Ovary (tissue), 3 donors: ENCODE results near the gene CXCR5.

ENCODE experiments used
- POLR2A ChIP-seq: fragments of 450-650 bp; IDR thresholded peaks from one replicate; pipeline ENCODE4 v1.6.1; 2017; ENCODE audit warnings: antibody characterized with exemption, mild to moderate bottlenecking, moderate library complexity
- TF ChIP-seq, protein P1 (sequence below), 3 donors: fragments of 450-650 bp in 2 of 3; fragments of 200-600 bp in 1 of 3; IDR thresholded peaks; one replicate each; pipeline versions ENCODE4 v1.5.1 to v1.8.0; 2016 to 2022; ENCODE audit warnings: antibody characterized with exemption in 3 of 3, mild to moderate bottlenecking in 1 of 3
- donor health status: DM: no; HTN: no; CAD: no.

DNA sequence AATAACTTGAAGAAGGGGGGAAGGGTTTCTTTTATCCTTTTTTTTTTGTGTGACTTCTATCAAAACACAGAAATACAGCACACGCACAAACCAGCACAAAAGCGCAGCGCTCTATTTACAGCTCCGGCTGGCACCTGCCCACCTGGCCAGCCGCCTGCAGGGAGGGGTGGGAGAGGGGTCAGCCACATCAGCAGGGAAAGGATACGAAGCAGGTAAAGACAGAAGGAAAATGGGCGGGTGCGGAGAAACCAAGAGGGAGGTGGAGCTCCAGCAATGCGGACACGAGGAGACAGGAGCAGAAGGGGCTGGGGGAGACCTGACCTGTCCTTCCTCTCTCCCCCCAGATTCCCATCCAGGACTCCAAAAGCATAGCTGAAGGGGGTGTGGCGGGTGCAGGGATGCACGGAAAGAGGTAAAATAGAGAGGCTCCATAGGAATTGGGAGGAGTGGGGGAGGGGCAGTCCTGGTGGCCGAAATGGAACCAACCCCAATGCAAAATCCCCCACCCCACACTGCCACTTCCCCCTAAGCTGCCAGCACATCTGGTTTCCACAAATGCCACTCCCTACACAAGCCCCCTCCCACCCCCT is 14.1 kb downstream of the CXCR5 start:
- TF ChIP-seq, protein P1, sequence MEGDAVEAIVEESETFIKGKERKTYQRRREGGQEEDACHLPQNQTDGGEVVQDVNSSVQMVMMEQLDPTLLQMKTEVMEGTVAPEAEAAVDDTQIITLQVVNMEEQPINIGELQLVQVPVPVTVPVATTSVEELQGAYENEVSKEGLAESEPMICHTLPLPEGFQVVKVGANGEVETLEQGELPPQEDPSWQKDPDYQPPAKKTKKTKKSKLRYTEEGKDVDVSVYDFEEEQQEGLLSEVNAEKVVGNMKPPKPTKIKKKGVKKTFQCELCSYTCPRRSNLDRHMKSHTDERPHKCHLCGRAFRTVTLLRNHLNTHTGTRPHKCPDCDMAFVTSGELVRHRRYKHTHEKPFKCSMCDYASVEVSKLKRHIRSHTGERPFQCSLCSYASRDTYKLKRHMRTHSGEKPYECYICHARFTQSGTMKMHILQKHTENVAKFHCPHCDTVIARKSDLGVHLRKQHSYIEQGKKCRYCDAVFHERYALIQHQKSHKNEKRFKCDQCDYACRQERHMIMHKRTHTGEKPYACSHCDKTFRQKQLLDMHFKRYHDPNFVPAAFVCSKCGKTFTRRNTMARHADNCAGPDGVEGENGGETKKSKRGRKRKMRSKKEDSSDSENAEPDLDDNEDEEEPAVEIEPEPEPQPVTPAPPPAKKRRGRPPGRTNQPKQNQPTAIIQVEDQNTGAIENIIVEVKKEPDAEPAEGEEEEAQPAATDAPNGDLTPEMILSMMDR (IDR thresholded peaks at IDR 0.05) = no peak
- no peak for TF ChIP-seq POLR2A
